Ishikawa (cell line): ENCODE measurements around the gene CEP85L.

ENCODE experiments used
- EGR1 ChIP-seq: IDR thresholded peaks from 2 replicates; pipeline ENCODE4 v1.6.1; 2012
- EP300 ChIP-seq: IDR thresholded peaks from 2 replicates; pipeline ENCODE4 v1.6.1; 2012; ENCODE audit warnings: borderline replicate concordance
- TAF1 ChIP-seq: IDR thresholded peaks from 2 replicates; pipeline ENCODE4 v1.6.1; 2012; ENCODE audit warnings: low read depth, mild to moderate bottlenecking
- TEAD4 ChIP-seq: IDR thresholded peaks from 2 replicates; pipeline ENCODE4 v1.6.1; 2012
- YY1 ChIP-seq: IDR thresholded peaks from 2 replicates; pipeline ENCODE4 v1.6.1; 2012; ENCODE audit warnings: low read depth
- ZBTB7A ChIP-seq: IDR thresholded peaks from 2 replicates; pipeline ENCODE4 v1.6.1; 2012; ENCODE audit warnings: low read depth
- TF ChIP-seq, protein P1 (sequence below): IDR thresholded peaks from 2 replicates; pipeline ENCODE4 v1.6.1; 2012; ENCODE audit warnings: low read depth, mild to moderate bottlenecking
- TF ChIP-seq, protein P2 (sequence below): IDR thresholded peaks from 2 replicates; pipeline ENCODE4 v1.6.1; 2012

DNA sequence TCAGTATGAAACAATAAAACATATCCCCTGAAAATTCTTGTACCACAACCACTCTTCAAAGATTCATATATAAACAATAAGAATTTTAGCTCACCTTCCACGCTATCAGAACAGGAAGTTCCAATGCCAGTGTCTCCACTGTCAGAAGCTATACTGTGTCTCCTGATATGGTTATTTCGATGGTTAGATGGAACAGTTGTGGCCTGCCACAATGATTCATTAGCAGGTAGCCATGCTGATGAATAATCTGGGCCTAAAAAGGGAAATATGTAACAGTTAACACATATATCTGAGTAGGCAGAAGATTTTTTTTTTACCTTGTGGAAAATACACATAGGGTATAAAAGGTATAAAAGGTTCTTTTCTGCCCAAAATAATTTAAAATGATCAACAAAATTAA lies 19.0 kb downstream of the CEP85L start:
- TF ChIP-seq, protein P1, sequence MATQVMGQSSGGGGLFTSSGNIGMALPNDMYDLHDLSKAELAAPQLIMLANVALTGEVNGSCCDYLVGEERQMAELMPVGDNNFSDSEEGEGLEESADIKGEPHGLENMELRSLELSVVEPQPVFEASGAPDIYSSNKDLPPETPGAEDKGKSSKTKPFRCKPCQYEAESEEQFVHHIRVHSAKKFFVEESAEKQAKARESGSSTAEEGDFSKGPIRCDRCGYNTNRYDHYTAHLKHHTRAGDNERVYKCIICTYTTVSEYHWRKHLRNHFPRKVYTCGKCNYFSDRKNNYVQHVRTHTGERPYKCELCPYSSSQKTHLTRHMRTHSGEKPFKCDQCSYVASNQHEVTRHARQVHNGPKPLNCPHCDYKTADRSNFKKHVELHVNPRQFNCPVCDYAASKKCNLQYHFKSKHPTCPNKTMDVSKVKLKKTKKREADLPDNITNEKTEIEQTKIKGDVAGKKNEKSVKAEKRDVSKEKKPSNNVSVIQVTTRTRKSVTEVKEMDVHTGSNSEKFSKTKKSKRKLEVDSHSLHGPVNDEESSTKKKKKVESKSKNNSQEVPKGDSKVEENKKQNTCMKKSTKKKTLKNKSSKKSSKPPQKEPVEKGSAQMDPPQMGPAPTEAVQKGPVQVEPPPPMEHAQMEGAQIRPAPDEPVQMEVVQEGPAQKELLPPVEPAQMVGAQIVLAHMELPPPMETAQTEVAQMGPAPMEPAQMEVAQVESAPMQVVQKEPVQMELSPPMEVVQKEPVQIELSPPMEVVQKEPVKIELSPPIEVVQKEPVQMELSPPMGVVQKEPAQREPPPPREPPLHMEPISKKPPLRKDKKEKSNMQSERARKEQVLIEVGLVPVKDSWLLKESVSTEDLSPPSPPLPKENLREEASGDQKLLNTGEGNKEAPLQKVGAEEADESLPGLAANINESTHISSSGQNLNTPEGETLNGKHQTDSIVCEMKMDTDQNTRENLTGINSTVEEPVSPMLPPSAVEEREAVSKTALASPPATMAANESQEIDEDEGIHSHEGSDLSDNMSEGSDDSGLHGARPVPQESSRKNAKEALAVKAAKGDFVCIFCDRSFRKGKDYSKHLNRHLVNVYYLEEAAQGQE: no peak
- no peak for TF ChIP-seq ZBTB7A
- no peak for TF ChIP-seq YY1
- TF ChIP-seq EP300: no peak
- TF ChIP-seq, protein P2, sequence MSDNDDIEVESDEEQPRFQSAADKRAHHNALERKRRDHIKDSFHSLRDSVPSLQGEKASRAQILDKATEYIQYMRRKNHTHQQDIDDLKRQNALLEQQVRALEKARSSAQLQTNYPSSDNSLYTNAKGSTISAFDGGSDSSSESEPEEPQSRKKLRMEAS: no peak
- no peak for TF ChIP-seq TAF1
- no peak for TF ChIP-seq TEAD4
- no peak for TF ChIP-seq EGR1
